HCT116 (cell line): Measurements from ENCODE around the gene CDK18. TPM values are rescaled to one million over a fixed set of nuclear protein-coding genes. Genes with fewer than 3 reads are reported as not detected.

Experiments used
- ATAC-seq: fragments of 200-7000 bp; cut with Tn5 transposase; 2 replicates; pipeline ENCODE4 v1.9.1; 2020; ENCODE audit warnings: mild to moderate bottlenecking, moderate library complexity
- BruUV-seq: library from RNA; stranded (reverse); fragments of 400-500 nt; replicated peaks from 2 replicates; lab custom pipeline; 2021; lab: Mats Ljungman, UMichigan
- CTCF ChIA-PET: fragments of 300-600 bp; sonication (Branson Sonifier 250); formaldehyde crosslinking; loops from one replicate; lab custom pipeline; 2021; ENCODE audit warnings: antibody characterized with exemption; lab: Charles Lee
- POLR2A ChIA-PET: fragments of 300-600, 350-600 bp; sonication (Branson Sonifier 250); formaldehyde crosslinking; loops from one replicate; lab custom pipeline; 2021; ENCODE audit warnings: antibody characterized with exemption; lab: Charles Lee
- RAD21 ChIA-PET, 2 experiments: fragments of 300-600 bp; sonication (Branson Sonifier 250); formaldehyde crosslinking; loops; one replicate each; lab custom pipeline; 2023; ENCODE audit warnings: low total read pairs in 2 of 2; ENCODE audit not compliant: uncharacterized antibody in 2 of 2, unreplicated experiment in 2 of 2, low non-redundant PET in 1 of 2; lab: Charles Lee
- DNase-seq: peaks from one replicate; pipeline ENCODE4 v3.0.0-alpha.2; 2010; ENCODE audit warnings: low read depth, low spot score
- H2AFZ ChIP-seq: fragments of 200-600 bp; shearing (Covaris generic), sonication (generic); 2 replicates; pipeline ENCODE4 v1.6.1; 2017; ENCODE audit warnings: low read depth, mixed run types, mixed read lengths, antibody characterized with exemption, low read length; ENCODE audit not compliant: poor library complexity, severe bottlenecking
- H3K27ac ChIP-seq: 2 replicates; pipeline ENCODE4 v1.5.1; 2012; ENCODE audit warnings: low read depth, low read length
- H3K27me3 ChIP-seq: fragments of 200-600 bp; sonication (generic); 2 replicates; pipeline ENCODE4 v1.6.1; 2016; ENCODE audit warnings: mixed run types, low read length, mixed read lengths; ENCODE audit not compliant: insufficient read depth
- H3K36me3 ChIP-seq, 2 experiments: fragments of 200-500 bp in 1 of 2; fragments of 200-600 bp in 1 of 2; sonication (Bioruptor generic) in 1 of 2; sonication (generic) in 1 of 2; 2 replicates each; pipeline versions ENCODE4 v1.5.1 to v1.6.1; 2014 to 2016; ENCODE audit warnings: low read length in 2 of 2, inconsistent platforms in 1 of 2, mixed read lengths in 1 of 2, mixed run types in 1 of 2; ENCODE audit not compliant: insufficient read depth in 2 of 2, control insufficient read depth in 1 of 2
- H3K4me1 ChIP-seq, 2 experiments: fragments of 200-600 bp in 1 of 2; sonication (generic) in 1 of 2; 2 replicates each; pipeline versions ENCODE4 v1.5.1 to v1.6.1; 2012 to 2017; ENCODE audit warnings: low read length in 2 of 2, inconsistent platforms in 1 of 2, mild to moderate bottlenecking in 1 of 2, mixed read lengths in 1 of 2, mixed run types in 1 of 2, moderate library complexity in 1 of 2; ENCODE audit not compliant: insufficient read depth in 2 of 2, control insufficient read depth in 1 of 2
- H3K4me2 ChIP-seq: fragments of 200-600 bp; sonication (generic); 2 replicates; pipeline ENCODE4 v1.6.1; 2017; ENCODE audit warnings: mixed run types, low read length, mixed read lengths
- H3K4me3 ChIP-seq, 2 experiments: fragments of 200-600 bp in 1 of 2; sonication (generic) in 1 of 2; replicated peaks in 1 of 2; 2 replicates each; pipeline ENCODE4 v1.5.1; 2011 to 2016; ENCODE audit warnings: low read length in 2 of 2, control low read depth in 1 of 2, low read depth in 1 of 2, mild to moderate bottlenecking in 1 of 2, mixed read lengths in 1 of 2, mixed run types in 1 of 2
- H3K79me2 ChIP-seq: fragments of 200-600 bp; sonication (generic); 2 replicates; pipeline ENCODE4 v1.6.1; 2017; ENCODE audit warnings: mild to moderate bottlenecking, mixed run types, low read length, moderate library complexity, mixed read lengths; ENCODE audit not compliant: insufficient read depth
- H3K9ac ChIP-seq: fragments of 200-600 bp; sonication (generic); 2 replicates; pipeline ENCODE4 v1.6.1; 2016; ENCODE audit warnings: low read length, mixed read lengths
- H3K9me2 ChIP-seq: fragments of 200-600 bp; sonication (generic), shearing (Covaris generic); 2 replicates; pipeline ENCODE4 v1.6.1; 2017; ENCODE audit warnings: mixed run types, mild to moderate bottlenecking, moderate library complexity; ENCODE audit not compliant: insufficient read depth
- H3K9me3 ChIP-seq, 2 experiments: fragments of 200-500 bp in 1 of 2; fragments of 200-600 bp in 1 of 2; sonication (Bioruptor generic) in 1 of 2; sonication (generic) in 1 of 2; 2 replicates each; pipeline ENCODE4 v1.6.1; 2014 to 2017; ENCODE audit warnings: low read length in 2 of 2, mixed read lengths in 2 of 2, inconsistent platforms in 1 of 2, low read depth in 1 of 2, mild to moderate bottlenecking in 1 of 2, mixed run types in 1 of 2, moderate library complexity in 1 of 2; ENCODE audit not compliant: control insufficient read depth in 1 of 2, insufficient read depth in 1 of 2
- H4K20me1 ChIP-seq: fragments of 200-600 bp; sonication (generic), shearing (Covaris generic); 2 replicates; pipeline ENCODE4 v1.6.1; 2017; ENCODE audit warnings: mixed run types, mild to moderate bottlenecking, moderate library complexity; ENCODE audit not compliant: insufficient read depth
- ATF3 ChIP-seq: IDR thresholded peaks from 2 replicates; pipeline ENCODE4 v1.6.1; 2012
- YY1 ChIP-seq: IDR thresholded peaks from 2 replicates; pipeline ENCODE4 v1.6.1; 2011; ENCODE audit warnings: low read length, low read depth, moderate library complexity, mild to moderate bottlenecking; ENCODE audit not compliant: insufficient replicate concordance; ENCODE audit errors: extremely low read depth
- ZBTB33 ChIP-seq: IDR thresholded peaks from 2 replicates; pipeline ENCODE4 v1.6.1; 2011; ENCODE audit warnings: mild to moderate bottlenecking, low read length, moderate library complexity; ENCODE audit not compliant: insufficient replicate concordance; ENCODE audit errors: extremely low read depth
- ZNF274 ChIP-seq: fragments of 200-500 bp; sonication (Bioruptor generic); IDR thresholded peaks from 2 replicates; pipeline ENCODE4 v1.6.1; 2014; ENCODE audit warnings: mild to moderate bottlenecking, low read depth, low read length, inconsistent platforms
- intact Hi-C: fragments of 100-400 bp; cut with micrococcal nuclease; formaldehyde crosslinking; loops from 2 replicates; pipeline ENCODE4 v1.10.0; 2022
- total RNA-seq: library from RNA; stranded (reverse); gene quantifications from one replicate; pipeline ENCODE4 v1.2.1, GENCODE V29; 2021; ENCODE audit not compliant: unreplicated experiment

Gene CDK18
- total RNA-seq, 1 experiment from 2014 or later, result 32.0 TPM

- DNase-seq (no peak), ATAC-seq (no peak)
- ChIA-PET POLR2A (no interaction called here), CTCF (interaction anchor here (1.1 kb wide), 1 partner anchor 103 kb away, joined by 5 read pairs; no protein-coding TSS in a partner anchor), RAD21 (no interaction called here)
- Histone ChIP-seq H3K27me3 (no peaks in the 10 kb centered on the region), H3K9ac (no peak overlapping the region), H3K27ac (no peak overlapping the region), H3K4me2 (no peak overlapping the region), H3K79me2 (no peaks in the 10 kb centered on the region), H2AFZ (no peak overlapping the region), H3K4me1 (no peaks in the 10 kb centered on the region), H4K20me1 (no peaks in the 10 kb centered on the region), H3K4me3 (no peak overlapping the region), H3K36me3 (no peaks in the 10 kb centered on the region), H3K9me2 (no peaks in the 10 kb centered on the region), H3K9me3 (peaks cover 0 to 4% of the 10 kb centered on the region in 2 experiments; a peak in 1 of 4 replicates)
- intact Hi-C loops, result no loop called here
- no TSS peak for BruUV-seq
- TF ChIP-seq YY1, result no peak
- TF ChIP-seq ZNF274, result no peak
- TF ChIP-seq ATF3, result no peak
- no peak for TF ChIP-seq ZBTB33
Measured at GRCh38 chr1:205554026-205554811, 49.8 kb downstream of the CDK18 start.
